Smooth muscle cell of the brain vasculature (primary cell): ENCODE measurements around the gene KIAA0232.

Experiments used
- DNase-seq: peaks from one replicate; pipeline ENCODE4 v3.0.0-alpha.2; 2012; ENCODE audit warnings: low read depth, low spot score

KIAA0232 gene

GRCh38 chr4:6916069-6916586 lies 133.6 kb downstream of the KIAA0232 start:
- DNase-seq: no peak

GRCh38 chr4:6916587-6917460 lies 134.3 kb downstream of the KIAA0232 start:
- DNase-seq: no peak

GRCh38 chr4:6917461-6918271 lies 135.1 kb downstream of the KIAA0232 start:
- DNase-seq: no peak

GRCh38 chr4:6918338-6918737 lies 135.8 kb downstream of the KIAA0232 start:
- DNase-seq: no peak

- DNase-seq: no peak
Observed at GRCh38 chr4:6920171-6920570, 137.6 kb downstream of the KIAA0232 start.

- DNase-seq: no peak
Observed at GRCh38 chr4:6923507-6923906, 141.0 kb downstream of the KIAA0232 start.

GRCh38 chr4:6924361-6924779 lies 141.8 kb downstream of the KIAA0232 start:
- DNase-seq: no peak

- no peak for DNase-seq
Observed at GRCh38 chr4:6925357-6925836, 142.9 kb downstream of the KIAA0232 start.

GRCh38 chr4:6926081-6926480 lies 143.6 kb downstream of the KIAA0232 start:
- no peak for DNase-seq

GRCh38 chr4:6926681-6927478 lies 144.4 kb downstream of the KIAA0232 start:
- no peak for DNase-seq

- DNase-seq: no peak
Observed at GRCh38 chr4:6928081-6928480, 145.6 kb downstream of the KIAA0232 start.

GRCh38 chr4:6929339-6929811 lies 146.8 kb downstream of the KIAA0232 start:
- DNase-seq: no peak

GRCh38 chr4:6929812-6930464 lies 147.4 kb downstream of the KIAA0232 start:
- DNase-seq: no peak

GRCh38 chr4:6932475-6932874 lies 149.9 kb downstream of the KIAA0232 start:
- no peak for DNase-seq

GRCh38 chr4:6932918-6933317 lies 150.4 kb downstream of the KIAA0232 start:
- no peak for DNase-seq
